Measurements from ENCODE around the gene CTNNBIP1. TPM values are rescaled to one million over a fixed set of nuclear protein-coding genes. Genes with fewer than 3 reads are reported as not detected.

Gene CTNNBIP1
- total and polyA plus RNA-seq, 2 of the 8 experiments (the other 6 are each of a cell fraction or from before 2014, with no cell fraction given) = 40.9 to 46.6 TPM

DNA sequence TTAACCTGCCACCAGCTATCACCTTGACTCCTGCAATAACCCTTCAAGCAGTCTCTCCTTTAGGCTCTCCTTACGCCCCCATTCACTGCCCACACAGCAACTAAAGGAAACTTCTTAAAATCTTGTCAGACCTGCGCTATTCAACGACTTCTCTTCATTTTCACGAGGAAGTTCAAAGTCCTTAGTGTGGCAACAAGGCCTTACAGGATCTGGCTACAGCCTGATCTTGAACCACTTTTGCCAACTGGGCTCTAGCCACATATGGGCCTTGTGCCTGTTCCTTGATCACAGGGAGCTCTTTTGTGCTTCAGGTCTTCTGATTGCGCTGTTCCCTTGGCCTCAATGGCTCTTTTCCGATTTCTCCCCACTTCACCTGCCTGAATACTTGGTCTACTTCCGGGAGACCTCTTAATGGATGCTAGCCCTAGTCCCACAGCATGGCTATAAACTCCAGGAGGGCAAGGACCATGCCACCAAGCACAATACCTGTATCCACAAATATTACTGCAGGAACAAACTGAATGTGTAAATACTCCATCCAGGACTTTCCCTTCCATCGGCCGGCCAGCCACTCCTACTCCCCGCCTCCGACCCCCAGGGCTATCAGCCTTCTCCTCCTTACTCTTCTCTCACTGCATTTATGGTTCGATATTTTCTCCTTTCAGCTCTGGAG lies 2.3 kb upstream of the CTNNBIP1 start (continued):
- TF ChIP-seq CHD7 (IDR thresholded peaks at IDR 0.05; ENCODE audit: insufficient replicate concordance, low read length) (no peak), RNF2 (IDR thresholded peaks at IDR 0.05; ENCODE audit: borderline replicate concordance, low read depth, low read length, missing control alignments, poor library complexity, severe bottlenecking) (no peak), SUZ12 (IDR thresholded peaks at IDR 0.05; ENCODE audit: low read length) (no peak), SIX5 (IDR thresholded peaks at IDR 0.05; ENCODE audit: low read depth, low read length) (no peak), SRF (IDR thresholded peaks at IDR 0.05; ENCODE audit: low read depth, low read length) (no peak), RXRA (IDR thresholded peaks at IDR 0.05; ENCODE audit: insufficient read depth, low read depth, low read length) (no peak), RAD21 (IDR thresholded peaks at IDR 0.05 in 1 of 2, conservative IDR thresholded peaks at IDR 0.05 in 1 of 2; ENCODE audit: low read depth in 2 of 2, low read length in 2 of 2) (no peak), ASH2L (IDR thresholded peaks at IDR 0.05; ENCODE audit: low read length) (no peak), FOSL1 (IDR thresholded peaks at IDR 0.05; ENCODE audit: insufficient read depth, low read depth, low read length) (no peak), TCF12 (IDR thresholded peaks at IDR 0.05; ENCODE audit: low read depth, low read length) (no peak), POLR2A (IDR thresholded peaks at IDR 0.05; ENCODE audit: control extremely low read depth in 1 of 2, low read depth in 2 of 2, low read length in 2 of 2) (no peak)
